HL-60 (cell line): Measurements from ENCODE around the gene TMEM270.
A peak's percentile ranks its signal among the peaks of the same experiment; 100 is the strongest.

Experiments used
- DNase-seq, 2 experiments: peaks; one replicate each; pipeline ENCODE4 v3.0.0-alpha.2; 2010 to 2020; ENCODE audit warnings: low read depth in 1 of 2, low spot score in 1 of 2
- H3K27ac ChIP-seq: fragments of 250-450 bp; sonication (Bioruptor Pico); replicated peaks from 2 replicates; pipeline ENCODE4 v1.5.1; 2020; ENCODE audit warnings: mild to moderate bottlenecking, moderate library complexity
- H3K27me3 ChIP-seq: fragments of 250-450 bp; sonication (Bioruptor Pico); 2 replicates; pipeline ENCODE4 v1.5.1; 2021; ENCODE audit warnings: mild to moderate bottlenecking, moderate library complexity; ENCODE audit not compliant: insufficient read depth, poor library complexity, severe bottlenecking
- H3K4me3 ChIP-seq: replicated peaks from 2 replicates; pipeline ENCODE4 v1.5.1; 2011; ENCODE audit warnings: mild to moderate bottlenecking, control low read depth, low read length; ENCODE audit not compliant: insufficient read depth
- CTCF ChIP-seq: IDR thresholded peaks from one replicate; pipeline ENCODE4 v1.5.1; 2011; ENCODE audit warnings: low read length, control low read depth, inconsistent platforms; ENCODE audit not compliant: insufficient read depth
- GABPA ChIP-seq: IDR thresholded peaks from 2 replicates; pipeline ENCODE4 v1.6.1; 2012; ENCODE audit warnings: low read depth
- POLR2AphosphoS5 ChIP-seq: IDR thresholded peaks from 2 replicates; pipeline ENCODE4 v1.6.1; 2012; ENCODE audit warnings: low read depth
- REST ChIP-seq: IDR thresholded peaks from 2 replicates; pipeline ENCODE4 v1.6.1; 2012; ENCODE audit warnings: low read depth; ENCODE audit not compliant: insufficient replicate concordance
- SPI1 ChIP-seq: IDR thresholded peaks from 2 replicates; pipeline ENCODE4 v1.6.1; 2012; ENCODE audit warnings: low read depth, mild to moderate bottlenecking, borderline replicate concordance

The TMEM270 gene

GRCh38 chr7:73858807-73859206 is 2.2 kb upstream of the TMEM270 start:
- Histone ChIP-seq H3K27me3 (peaks cover 17% of the 10 kb centered on the region), H3K27ac (no peak overlapping the region), H3K4me3 (no peak overlapping the region)
- TF ChIP-seq SPI1: no peak
- no peak for DNase-seq

DNA sequence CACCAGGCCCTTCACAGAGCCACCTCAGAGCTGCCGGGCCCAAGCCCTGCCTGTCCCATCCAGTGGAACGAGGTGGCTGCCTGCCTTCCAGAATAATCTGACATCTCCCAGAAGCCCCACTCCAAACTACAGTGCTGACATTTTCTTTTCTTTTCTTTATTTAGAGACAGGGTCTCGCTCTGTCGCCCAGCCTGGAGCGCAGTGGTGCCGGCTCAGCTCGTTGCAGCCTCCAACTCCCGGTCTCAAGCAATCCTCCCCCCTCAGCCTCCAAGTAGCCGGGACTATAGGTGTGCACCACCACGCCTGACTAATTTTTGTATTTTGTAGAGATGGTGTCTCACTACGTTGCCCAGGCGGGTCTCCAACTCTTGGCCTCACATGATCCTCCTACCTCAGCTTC is 346 bp downstream of the TMEM270 start:
- Histone ChIP-seq H3K4me3 (no peak overlapping the region), H3K27me3 (peaks cover 6% of the 10 kb centered on the region), H3K27ac (no peak overlapping the region)
- DNase-seq: no peak
- TF ChIP-seq CTCF: no peak
- no peak for TF ChIP-seq POLR2AphosphoS5
- no peak for TF ChIP-seq REST
- no peak for TF ChIP-seq SPI1
- no peak for TF ChIP-seq GABPA

DNA sequence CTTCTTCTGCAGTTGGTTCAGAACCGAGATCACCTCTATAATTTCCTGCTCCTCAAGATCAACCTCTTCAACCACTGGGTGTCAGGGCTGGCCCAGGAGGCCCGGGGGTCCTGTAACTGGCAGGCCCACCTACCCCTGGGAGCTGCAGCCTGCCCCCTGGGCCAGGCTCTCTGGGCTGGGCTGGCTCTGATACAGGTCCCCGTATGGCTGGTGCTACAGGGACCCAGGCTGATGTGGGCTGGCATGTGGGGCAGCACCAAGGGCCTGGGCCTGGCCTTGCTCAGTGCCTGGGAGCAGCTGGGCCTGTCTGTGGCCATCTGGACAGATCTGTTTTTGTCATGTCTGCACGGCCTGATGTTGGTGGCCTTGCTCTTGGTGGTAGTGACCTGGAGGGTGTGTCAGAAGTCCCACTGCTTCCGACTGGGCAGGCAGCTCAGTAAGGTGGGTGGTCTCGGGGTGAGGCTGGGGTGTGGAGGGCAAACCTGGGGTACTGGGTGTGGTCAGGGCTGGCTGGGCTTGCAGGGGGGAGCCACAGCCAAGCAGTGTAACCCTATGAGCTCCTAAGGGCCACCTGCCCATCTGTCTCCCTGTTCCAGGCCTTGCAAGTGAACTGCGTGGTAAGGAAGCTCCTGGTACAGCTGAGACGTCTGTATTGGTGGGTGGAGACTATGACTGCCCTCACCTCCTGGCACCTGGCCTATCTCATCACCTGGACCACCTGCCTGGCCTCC is 4.2 kb downstream of the TMEM270 start:
- H3K27ac ChIP-seq: no peak overlapping the region
- no peak for TF ChIP-seq POLR2AphosphoS5
- TF ChIP-seq GABPA: no peak
- TF ChIP-seq REST: no peak
- no peak for TF ChIP-seq SPI1
- no peak for TF ChIP-seq CTCF
- H3K27me3 ChIP-seq: no peaks in the 10 kb centered on the region
- H3K4me3 ChIP-seq: no peak overlapping the region
- no peak for DNase-seq

DNA sequence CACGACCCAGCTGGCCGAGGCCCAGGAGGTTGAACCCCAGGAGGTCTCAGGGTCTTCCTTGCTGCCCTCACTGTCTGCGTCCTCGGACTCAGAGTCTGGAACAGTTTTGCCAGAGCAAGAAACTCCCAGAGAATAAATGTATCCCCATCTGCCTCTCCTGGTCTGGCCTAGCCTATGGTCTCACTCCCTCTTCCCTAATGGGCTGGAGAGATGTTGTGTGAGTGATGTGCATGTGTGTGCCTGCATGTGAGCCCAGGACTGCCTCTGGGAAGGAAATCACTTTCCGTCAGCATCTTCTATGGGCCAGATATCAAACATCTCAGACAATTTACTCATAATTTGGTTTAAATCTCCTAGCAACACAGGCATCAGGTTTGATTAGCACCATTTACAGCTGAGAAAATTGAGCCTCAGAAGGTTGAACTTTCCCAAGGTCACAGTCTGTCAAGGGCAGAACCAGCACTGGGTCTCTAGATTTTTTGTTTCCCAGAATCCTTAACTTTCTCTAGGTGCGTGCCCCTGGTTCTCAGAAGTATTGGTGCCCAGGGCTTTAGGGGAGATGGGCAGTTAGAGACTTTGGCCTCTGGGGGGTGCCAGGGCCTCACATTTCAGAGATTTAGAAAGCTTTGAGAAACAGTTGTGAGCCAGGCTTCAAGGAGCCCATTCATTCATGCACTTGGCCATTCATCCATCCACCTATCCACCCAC is 4.9 kb downstream of the TMEM270 start:
- Histone ChIP-seq H3K4me3 (no peak overlapping the region), H3K27ac (no peak overlapping the region), H3K27me3 (no peaks in the 10 kb centered on the region)
- TF ChIP-seq CTCF (peak; percentile 24), REST (no peak)
- DNase-seq: peak in 1 of 2 experiments; percentile 45
